SK-N-SH (cell line): ENCODE data around the gene AMD1. TPM values are rescaled to one million over a fixed set of nuclear protein-coding genes. Genes with fewer than 3 reads are reported as not detected.

Experiments used
- CTCF ChIA-PET: fragments of 300-600, 350-600 bp; formaldehyde crosslinking; extraction: SDS; loops from one replicate; lab custom pipeline; 2021; lab: Yijun Ruan, JAX
- POLR2A ChIA-PET: fragments of 350-600 bp; sonication (Branson Sonifier 250); formaldehyde crosslinking; extraction: SDS; loops from one replicate; lab custom pipeline; 2020; ENCODE audit warnings: antibody characterized with exemption, inconsistent platforms; lab: Yijun Ruan, JAX
- DNase-seq: peaks from one replicate; pipeline ENCODE4 v3.0.0; 2012
- H2AFZ ChIP-seq: fragments of 200-600 bp; sonication (generic); 2 replicates; pipeline ENCODE4 v1.8.1; 2016; ENCODE audit warnings: antibody characterized with exemption, mild to moderate bottlenecking, low read depth
- H3F3A ChIP-seq: fragments of 200-600 bp; sonication (generic); replicated peaks from 2 replicates; pipeline ENCODE3; 2016; ENCODE audit warnings: antibody characterized with exemption, mild to moderate bottlenecking; ENCODE audit not compliant: insufficient read depth
- H3K27ac ChIP-seq, 2 experiments: fragments of 200-500 bp in 1 of 2; fragments of 200-600 bp in 1 of 2; sonication (Bioruptor generic) in 1 of 2; sonication (generic), shearing (Covaris generic) in 1 of 2; 2 replicates each; pipeline versions ENCODE4 v1.5.1 to v1.6.1; 2014 to 2016; ENCODE audit warnings: low read depth in 2 of 2, inconsistent platforms in 1 of 2, low read length in 1 of 2, mild to moderate bottlenecking in 1 of 2, mixed read lengths in 1 of 2
- H3K27me3 ChIP-seq: fragments of 200-600 bp; sonication (generic), shearing (Covaris generic); 2 replicates; pipeline ENCODE4 v1.6.1; 2016; ENCODE audit warnings: mixed run types; ENCODE audit not compliant: insufficient read depth
- H3K36me3 ChIP-seq, 2 experiments: fragments of 200-500 bp in 1 of 2; fragments of 200-600 bp in 1 of 2; sonication (Bioruptor generic) in 1 of 2; sonication (generic) in 1 of 2; replicated peaks in 1 of 2; 2 replicates each; pipeline versions ENCODE3 to v1.5.1; 2014 to 2016; ENCODE audit warnings: low read length in 1 of 2, mild to moderate bottlenecking in 1 of 2; ENCODE audit not compliant: insufficient read depth in 2 of 2, control insufficient read depth in 1 of 2
- H3K4me1 ChIP-seq, 2 experiments: fragments of 200-500 bp in 1 of 2; fragments of 200-600 bp in 1 of 2; sonication (Bioruptor generic) in 1 of 2; sonication (generic), shearing (Covaris generic) in 1 of 2; 2 replicates each; pipeline versions ENCODE4 v1.5.1 to v1.6.1; 2014 to 2016; ENCODE audit warnings: low read depth in 1 of 2, low read length in 1 of 2, mixed run types in 1 of 2; ENCODE audit not compliant: insufficient read depth in 2 of 2, control insufficient read depth in 1 of 2
- H3K4me2 ChIP-seq: fragments of 200-600 bp; sonication (generic), shearing (Covaris generic); 2 replicates; pipeline ENCODE4 v1.6.1; 2017; ENCODE audit warnings: mixed run types
- H3K4me3 ChIP-seq, 2 experiments: fragments of 200-500 bp in 1 of 2; fragments of 200-600 bp in 1 of 2; sonication (Bioruptor generic) in 1 of 2; sonication (generic), shearing (Covaris generic) in 1 of 2; 2 replicates each; pipeline versions ENCODE4 v1.5.1 to v1.8.1; 2014 to 2016; ENCODE audit warnings: low read depth in 2 of 2, inconsistent platforms in 1 of 2, low read length in 1 of 2, mild to moderate bottlenecking in 1 of 2, mixed read lengths in 1 of 2, moderate library complexity in 1 of 2
- H3K79me2 ChIP-seq: fragments of 200-600 bp; sonication (generic); 2 replicates; pipeline ENCODE4 v1.8.1; 2017; ENCODE audit warnings: mild to moderate bottlenecking; ENCODE audit not compliant: insufficient read depth
- H3K9ac ChIP-seq: fragments of 200-600 bp; sonication (generic); 2 replicates; pipeline ENCODE4 v1.6.1; 2017; ENCODE audit warnings: mixed run types
- H3K9me2 ChIP-seq: fragments of 200-600 bp; sonication (generic); 2 replicates; pipeline ENCODE4 v1.6.1; 2017; ENCODE audit warnings: mixed run types
- H3K9me3 ChIP-seq: fragments of 200-600 bp; sonication (generic); 2 replicates; pipeline ENCODE4 v1.6.1; 2017; ENCODE audit warnings: mixed run types, mild to moderate bottlenecking, moderate library complexity
- H4K20me1 ChIP-seq: fragments of 200-600 bp; sonication (generic); 2 replicates; pipeline ENCODE4 v1.6.1; 2017; ENCODE audit warnings: mild to moderate bottlenecking, mixed run types; ENCODE audit not compliant: insufficient read depth
- EP300 ChIP-seq, 2 experiments: IDR thresholded peaks; 2 replicates each; pipeline versions ENCODE4 v1.4.0 to v1.6.1; 2012; ENCODE audit warnings: borderline replicate concordance in 1 of 2, low read depth in 1 of 2, low read length in 1 of 2
- EZH2phosphoT487 ChIP-seq: fragments of 200-600 bp; sonication (generic); IDR thresholded peaks from 2 replicates; pipeline ENCODE4 v1.6.1; 2017; ENCODE audit warnings: low read depth, mixed run types, mild to moderate bottlenecking, antibody characterized with exemption, moderate library complexity, borderline replicate concordance
- FOXM1 ChIP-seq: IDR thresholded peaks from 2 replicates; pipeline ENCODE4 v1.4.0; 2012; ENCODE audit warnings: low read depth, mild to moderate bottlenecking
- GABPA ChIP-seq: IDR thresholded peaks from 2 replicates; pipeline ENCODE4 v1.4.0; 2012; ENCODE audit warnings: low read depth, mild to moderate bottlenecking
- MXI1 ChIP-seq: IDR thresholded peaks from 2 replicates; pipeline ENCODE4 v1.6.1; 2012; ENCODE audit warnings: mild to moderate bottlenecking, low read depth, low read length, improper control_type of control experiment
- RAD21 ChIP-seq: IDR thresholded peaks from 2 replicates; pipeline ENCODE4 v1.6.1; 2012; ENCODE audit warnings: mild to moderate bottlenecking, low read length
- RCOR1 ChIP-seq: fragments of 150-350 bp; IDR thresholded peaks from 2 replicates; pipeline ENCODE4 v1.6.1; 2017; ENCODE audit warnings: antibody characterized with exemption, low read length
- RFX5 ChIP-seq: IDR thresholded peaks from 2 replicates; pipeline ENCODE4 v1.6.1; 2012; ENCODE audit warnings: mild to moderate bottlenecking, improper control_type of control experiment, low read length
- SIN3A ChIP-seq: IDR thresholded peaks from 2 replicates; pipeline ENCODE4 v1.6.1; 2012; ENCODE audit warnings: low read depth, mild to moderate bottlenecking, low read length, moderate library complexity, borderline replicate concordance
- TEAD4 ChIP-seq: IDR thresholded peaks from 2 replicates; pipeline ENCODE4 v1.4.0; 2012; ENCODE audit warnings: mild to moderate bottlenecking, borderline replicate concordance; ENCODE audit not compliant: insufficient read depth
- WGBS: methylation state at CpG from one replicate; pipeline ENCODE4 v1.1.6; 2017; ENCODE audit warnings: low lambda C conversion rate; 5-methylcytosine and 5-hydroxymethylcytosine counted together
- polyA plus RNA-seq, 3 experiments: library from polyadenylated mRNA; depleted of rRNA; stranded (reverse); fragments of >200 nt; gene quantifications; 2 replicates each; pipeline ENCODE4 v1.2.3, GENCODE V29; 2012
- TF ChIP-seq, protein P1 (sequence below): IDR thresholded peaks from 2 replicates; pipeline ENCODE4; 2012
- TF ChIP-seq, protein P2 (sequence below): IDR thresholded peaks from 2 replicates; pipeline ENCODE4 v1.4.0; 2012; ENCODE audit warnings: low read depth, borderline replicate concordance
- TF ChIP-seq, protein P3 (sequence below): fragments of 150-350 bp; IDR thresholded peaks from 2 replicates; pipeline ENCODE4 v1.6.1; 2016; ENCODE audit warnings: mild to moderate bottlenecking, low read depth, low read length

AMD1 gene
- polyA plus RNA-seq, 1 of the 3 experiments (the other 2 are of a cell fraction) = 21.1 TPM

DNA sequence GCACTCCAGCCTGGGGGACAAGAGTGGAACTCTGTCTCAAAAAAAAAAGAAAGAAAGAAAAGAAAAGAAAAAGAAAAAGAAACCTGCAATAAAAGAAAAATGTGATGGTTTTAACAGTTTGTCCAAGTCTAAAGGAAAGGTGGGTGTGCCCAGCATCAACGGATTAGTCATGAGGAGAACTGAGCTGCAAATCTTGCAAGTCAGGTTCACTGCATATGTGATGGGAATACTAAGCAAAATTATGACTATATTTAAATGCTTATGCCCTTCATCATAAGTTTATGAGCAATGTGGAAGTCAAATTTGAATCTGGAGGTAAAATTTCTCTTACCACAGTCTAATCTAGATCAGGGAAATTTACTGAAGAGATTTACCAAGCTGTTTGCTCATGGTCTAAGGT is 46.2 kb upstream of the AMD1 start:
- Histone ChIP-seq H3K9me3 (no peaks in the 10 kb centered on the region), H4K20me1 (no peaks in the 10 kb centered on the region), H3K27ac (no peak overlapping the region), H3K36me3 (no peaks in the 10 kb centered on the region), H3K27me3 (no peaks in the 10 kb centered on the region), H2AFZ (no peak overlapping the region), H3F3A (no peaks in the 10 kb centered on the region), H3K4me1 (no peaks in the 10 kb centered on the region), H3K4me3 (no peak overlapping the region), H3K9ac (no peak overlapping the region), H3K79me2 (no peaks in the 10 kb centered on the region), H3K9me2 (no peaks in the 10 kb centered on the region), H3K4me2 (no peak overlapping the region)
- TF ChIP-seq, protein P1, sequence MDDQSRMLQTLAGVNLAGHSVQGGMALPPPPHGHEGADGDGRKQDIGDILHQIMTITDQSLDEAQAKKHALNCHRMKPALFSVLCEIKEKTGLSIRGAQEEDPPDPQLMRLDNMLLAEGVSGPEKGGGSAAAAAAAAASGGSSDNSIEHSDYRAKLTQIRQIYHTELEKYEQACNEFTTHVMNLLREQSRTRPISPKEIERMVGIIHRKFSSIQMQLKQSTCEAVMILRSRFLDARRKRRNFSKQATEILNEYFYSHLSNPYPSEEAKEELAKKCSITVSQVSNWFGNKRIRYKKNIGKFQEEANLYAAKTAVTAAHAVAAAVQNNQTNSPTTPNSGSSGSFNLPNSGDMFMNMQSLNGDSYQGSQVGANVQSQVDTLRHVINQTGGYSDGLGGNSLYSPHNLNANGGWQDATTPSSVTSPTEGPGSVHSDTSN = no peak
- TF ChIP-seq RFX5 (no peak), MXI1 (no peak), EP300 (IDR thresholded peaks at IDR 0.05; ENCODE audit: borderline replicate concordance in 1 of 2, low read depth in 1 of 2, low read length in 1 of 2) (no peak), SIN3A (no peak), EZH2phosphoT487 (no peak)
- POLR2A ChIA-PET = interaction anchor here (0.8 kb wide), 1 partner anchor 46 kb away, joined by 3 read pairs; the partner anchor contains the start of gene AMD1
- CTCF ChIA-PET = interaction anchor here (0.7 kb wide), 1 partner anchor 147 kb away, joined by 3 read pairs; no protein-coding TSS in a partner anchor
- 85% methylated on average over 1 of the region's 1 CpG for WGBS
- DNase-seq = no peak

DNA sequence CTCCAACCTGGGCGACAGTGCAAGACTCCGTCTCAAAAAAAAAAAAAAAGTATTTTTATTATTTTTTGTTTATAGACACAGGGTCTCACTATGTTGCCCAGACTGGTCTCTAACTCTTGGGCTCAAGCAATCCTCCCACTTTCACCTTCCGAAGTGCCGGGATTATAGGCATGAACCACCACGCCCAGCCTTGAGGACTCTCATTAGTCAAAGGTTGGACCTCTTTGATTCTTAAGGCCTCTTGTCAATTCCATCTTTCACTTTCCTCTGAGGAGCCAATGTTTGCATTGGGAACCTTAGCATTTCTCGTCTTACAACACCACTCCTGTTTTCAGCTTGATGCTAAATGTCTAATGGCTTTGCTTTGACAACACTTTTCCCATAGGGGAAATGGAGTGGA is 43.2 kb upstream of the AMD1 start:
- Histone ChIP-seq H3K27ac (no peak overlapping the region), H2AFZ (no peak overlapping the region), H3K79me2 (no peaks in the 10 kb centered on the region), H3K9me2 (no peaks in the 10 kb centered on the region), H3K27me3 (no peaks in the 10 kb centered on the region), H3K36me3 (no peaks in the 10 kb centered on the region), H3F3A (no peaks in the 10 kb centered on the region), H3K4me1 (no peaks in the 10 kb centered on the region), H4K20me1 (no peaks in the 10 kb centered on the region), H3K9ac (no peak overlapping the region), H3K4me2 (no peak overlapping the region), H3K4me3 (no peak overlapping the region), H3K9me3 (no peaks in the 10 kb centered on the region)
- CTCF ChIA-PET = no interaction called here
- POLR2A ChIA-PET = interaction anchor here (1.8 kb wide), 1 partner anchor 16 kb away, joined by 7 read pairs; the partner anchor contains the start of gene CDK19
- WGBS = 88% methylated on average over 6 of the region's 6 CpGs
- DNase-seq = no peak
- no peak for TF ChIP-seq RAD21
- TF ChIP-seq, protein P2, sequence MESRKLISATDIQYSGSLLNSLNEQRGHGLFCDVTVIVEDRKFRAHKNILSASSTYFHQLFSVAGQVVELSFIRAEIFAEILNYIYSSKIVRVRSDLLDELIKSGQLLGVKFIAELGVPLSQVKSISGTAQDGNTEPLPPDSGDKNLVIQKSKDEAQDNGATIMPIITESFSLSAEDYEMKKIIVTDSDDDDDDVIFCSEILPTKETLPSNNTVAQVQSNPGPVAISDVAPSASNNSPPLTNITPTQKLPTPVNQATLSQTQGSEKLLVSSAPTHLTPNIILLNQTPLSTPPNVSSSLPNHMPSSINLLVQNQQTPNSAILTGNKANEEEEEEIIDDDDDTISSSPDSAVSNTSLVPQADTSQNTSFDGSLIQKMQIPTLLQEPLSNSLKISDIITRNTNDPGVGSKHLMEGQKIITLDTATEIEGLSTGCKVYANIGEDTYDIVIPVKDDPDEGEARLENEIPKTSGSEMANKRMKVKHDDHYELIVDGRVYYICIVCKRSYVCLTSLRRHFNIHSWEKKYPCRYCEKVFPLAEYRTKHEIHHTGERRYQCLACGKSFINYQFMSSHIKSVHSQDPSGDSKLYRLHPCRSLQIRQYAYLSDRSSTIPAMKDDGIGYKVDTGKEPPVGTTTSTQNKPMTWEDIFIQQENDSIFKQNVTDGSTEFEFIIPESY = no peak
- TF ChIP-seq, protein P3, sequence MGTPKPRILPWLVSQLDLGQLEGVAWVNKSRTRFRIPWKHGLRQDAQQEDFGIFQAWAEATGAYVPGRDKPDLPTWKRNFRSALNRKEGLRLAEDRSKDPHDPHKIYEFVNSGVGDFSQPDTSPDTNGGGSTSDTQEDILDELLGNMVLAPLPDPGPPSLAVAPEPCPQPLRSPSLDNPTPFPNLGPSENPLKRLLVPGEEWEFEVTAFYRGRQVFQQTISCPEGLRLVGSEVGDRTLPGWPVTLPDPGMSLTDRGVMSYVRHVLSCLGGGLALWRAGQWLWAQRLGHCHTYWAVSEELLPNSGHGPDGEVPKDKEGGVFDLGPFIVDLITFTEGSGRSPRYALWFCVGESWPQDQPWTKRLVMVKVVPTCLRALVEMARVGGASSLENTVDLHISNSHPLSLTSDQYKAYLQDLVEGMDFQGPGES = no peak
- TF ChIP-seq RCOR1 = no peak
- TF ChIP-seq GABPA = no peak
- no peak for TF ChIP-seq FOXM1
- TF ChIP-seq TEAD4 = no peak
